Measurements from ENCODE around the gene EPHA6.

EPHA6 gene

GRCh38 chr3:97105989-97106651, 291.7 kb downstream of the EPHA6 start:
- no peak for TF ChIP-seq CTCF (IDR thresholded peaks at IDR 0.05; ENCODE audit: control insufficient read depth, extremely low read depth, insufficient read depth)
- no peak for DNase-seq (ENCODE audit: low read depth)
- H3K4me3 ChIP-seq (ENCODE audit: low read depth, low read length) = no peak overlapping the region

- no peak overlapping the region for H3K4me3 ChIP-seq (ENCODE audit: low read depth, low read length)
- no peak for TF ChIP-seq CTCF (IDR thresholded peaks at IDR 0.05; ENCODE audit: control insufficient read depth, extremely low read depth, insufficient read depth)
- DNase-seq (ENCODE audit: low read depth) = no peak
These were observed 292.2 kb downstream of the EPHA6 start for GRCh38 chr3:97106652-97106989.

- no peak for TF ChIP-seq CTCF (IDR thresholded peaks at IDR 0.05; ENCODE audit: control insufficient read depth, extremely low read depth, insufficient read depth)
- no peak for DNase-seq (ENCODE audit: low read depth)
- no peak overlapping the region for H3K4me3 ChIP-seq (ENCODE audit: low read depth, low read length)
These were observed 293.7 kb downstream of the EPHA6 start for GRCh38 chr3:97108136-97108535.

- DNase-seq (ENCODE audit: low read depth) = no peak
- H3K4me3 ChIP-seq (ENCODE audit: low read depth, low read length) = no peak overlapping the region
- TF ChIP-seq CTCF (IDR thresholded peaks at IDR 0.05; ENCODE audit: control insufficient read depth, extremely low read depth, insufficient read depth) = no peak
These were observed 296.9 kb downstream of the EPHA6 start for GRCh38 chr3:97111244-97111643.

- H3K4me3 ChIP-seq (ENCODE audit: low read depth, low read length) = no peak overlapping the region
- TF ChIP-seq CTCF (IDR thresholded peaks at IDR 0.05; ENCODE audit: control insufficient read depth, extremely low read depth, insufficient read depth) = no peak
- no peak for DNase-seq (ENCODE audit: low read depth)
These were observed 307.0 kb downstream of the EPHA6 start for GRCh38 chr3:97121386-97121785.

- DNase-seq (ENCODE audit: low read depth) = no peak
- no peak overlapping the region for H3K4me3 ChIP-seq (ENCODE audit: low read depth, low read length)
These were observed 311.6 kb downstream of the EPHA6 start for GRCh38 chr3:97125902-97126499.

More at GRCh38 chr3:97125902-97126499, 311.6 kb downstream of the EPHA6 start:
- no peak for TF ChIP-seq CTCF (IDR thresholded peaks at IDR 0.05; ENCODE audit: control insufficient read depth, extremely low read depth, insufficient read depth)

Data from LNCaP clone FGC (cell line).